ENCODE results near the gene ACOT6. TPM values are rescaled to one million over a fixed set of nuclear protein-coding genes. Genes with fewer than 3 reads are reported as not detected.

The ACOT6 gene
- total RNA-seq, 6 donors from 2014 or later = not detected

GRCh38 chr14:73599499-73599898, 12.8 kb upstream of the ACOT6 start:
- Histone ChIP-seq H3K4me3 (no peak overlapping the region), H3K4me1 (no peaks in the 10 kb centered on the region), H3K36me3 (no peaks in the 10 kb centered on the region), H3K27me3 (no peaks in the 10 kb centered on the region), H3K27ac (no peak overlapping the region), H3K9me3 (no peaks in the 10 kb centered on the region)
- DNase-seq (no peak), ATAC-seq (ENCODE audit: low FRiP score in 2 of 2) (no peak)
- TF ChIP-seq EP300 (IDR thresholded peaks at IDR 0.05) = no peak
- TF ChIP-seq POLR2A (IDR thresholded peaks at IDR 0.05) = no peak
- TF ChIP-seq CTCF (IDR thresholded peaks at IDR 0.05) = no peak
- no peak for TF ChIP-seq POLR2AphosphoS5 (IDR thresholded peaks at IDR 0.05)

- no peak for ATAC-seq (ENCODE audit: low FRiP score in 2 of 2)
- Histone ChIP-seq H3K4me1 (no peaks in the 10 kb centered on the region), H3K9me3 (no peaks in the 10 kb centered on the region), H3K27me3 (no peaks in the 10 kb centered on the region), H3K36me3 (no peaks in the 10 kb centered on the region), H3K4me3 (no peak overlapping the region), H3K27ac (no peak overlapping the region)
- no peak for DNase-seq
- 87 to 88% methylated on average over 3 of the region's 3 CpGs for WGBS, 2 donors
- TF ChIP-seq POLR2A (IDR thresholded peaks at IDR 0.05) (no peak), EP300 (IDR thresholded peaks at IDR 0.05) (no peak), POLR2AphosphoS5 (IDR thresholded peaks at IDR 0.05) (no peak), CTCF (IDR thresholded peaks at IDR 0.05) (no peak)
Measured at GRCh38 chr14:73602994-73603393, 9.3 kb upstream of the ACOT6 start.

GRCh38 chr14:73606271-73606670, 6.0 kb upstream of the ACOT6 start:
- Histone ChIP-seq H3K4me1 (no peaks in the 10 kb centered on the region), H3K4me3 (no peak overlapping the region), H3K27ac (no peak overlapping the region), H3K36me3 (no peaks in the 10 kb centered on the region), H3K9me3 (no peaks in the 10 kb centered on the region), H3K27me3 (no peaks in the 10 kb centered on the region)
- ATAC-seq (ENCODE audit: low FRiP score in 2 of 2) (no peak), DNase-seq (no peak)
- TF ChIP-seq CTCF (IDR thresholded peaks at IDR 0.05) (no peak), POLR2A (IDR thresholded peaks at IDR 0.05) (no peak), POLR2AphosphoS5 (IDR thresholded peaks at IDR 0.05) (no peak), EP300 (IDR thresholded peaks at IDR 0.05) (no peak)
- WGBS, 2 donors = 86 to 91% methylated on average over 3 of the region's 3 CpGs

- WGBS, 2 donors = 60 to 96% methylated on average over 1 of the region's 1 CpG
- no peaks in the 10 kb centered on the region for H3K36me3 ChIP-seq
Measured at GRCh38 chr14:73607241-73607640, 5.1 kb upstream of the ACOT6 start.

GRCh38 chr14:73610687-73611086, 1.6 kb upstream of the ACOT6 start:
- Histone ChIP-seq H3K9me3 (no peaks in the 10 kb centered on the region), H3K4me3 (no peak overlapping the region)

More at GRCh38 chr14:73607241-73607640, 5.1 kb upstream of the ACOT6 start:
- Histone ChIP-seq H3K4me3 (no peak overlapping the region), H3K9me3 (no peaks in the 10 kb centered on the region), H3K4me1 (peaks cover 0 to 5% (median 4%) of the 10 kb centered on the region in 4 donors), H3K27me3 (no peaks in the 10 kb centered on the region), H3K27ac (no peak overlapping the region)
- DNase-seq (no peak), ATAC-seq (ENCODE audit: low FRiP score in 2 of 2) (no peak)
- TF ChIP-seq POLR2AphosphoS5 (IDR thresholded peaks at IDR 0.05) = no peak

GRCh38 chr14:73613046-73613383, 698 bp downstream of the ACOT6 start:
- no peaks in the 10 kb centered on the region for H3K36me3 ChIP-seq
- H3K9me3 ChIP-seq = no peaks in the 10 kb centered on the region
- H3K4me1 ChIP-seq = peaks cover 0 to 14% (median 6%) of the 10 kb centered on the region in 4 donors
- H3K27me3 ChIP-seq = no peaks in the 10 kb centered on the region
- H3K27ac ChIP-seq = peak overlapping the region; percentile 56 to 75 (median 72)
- peak overlapping the region; percentile 56 to 89 (median 64) for H3K4me3 ChIP-seq
- DNase-seq = no peak
- TF ChIP-seq EP300 (IDR thresholded peaks at IDR 0.05) (no peak), POLR2A (IDR thresholded peaks at IDR 0.05) (no peak)
- WGBS, 2 donors = 3 to 4% methylated on average over 10 to 13 of the region's 13 CpGs
- peak in 1 of 2 donors; percentile 44 for ATAC-seq (ENCODE audit: low FRiP score in 2 of 2)

More at GRCh38 chr14:73610687-73611086, 1.6 kb upstream of the ACOT6 start:
- DNase-seq (no peak), ATAC-seq (ENCODE audit: low FRiP score in 2 of 2) (no peak)
- Histone ChIP-seq H3K4me1 (peaks cover 0 to 14% (median 6%) of the 10 kb centered on the region in 4 donors), H3K36me3 (no peaks in the 10 kb centered on the region), H3K27me3 (no peaks in the 10 kb centered on the region), H3K27ac (no peak overlapping the region)
- no peak for TF ChIP-seq POLR2A (IDR thresholded peaks at IDR 0.05)
- WGBS, 2 donors = 9 to 25% methylated on average over 2 of the region's 2 CpGs

Data from upper lobe of left lung (tissue), 6 donors.